Measurements from ENCODE around the gene APOL3. TPM values are rescaled to one million over a fixed set of nuclear protein-coding genes. Genes with fewer than 3 reads are reported as not detected.
A peak's percentile ranks its signal among the peaks of the same experiment; 100 is the strongest.
"Not testable (repeated sequence)": the region's sequence is repeated elsewhere in the genome, so short reads cannot be mapped to it uniquely, and the experiment has no call there.

Gene APOL3
- total RNA-seq, 1 donor from 2014 or later: 58.2 TPM

DNA sequence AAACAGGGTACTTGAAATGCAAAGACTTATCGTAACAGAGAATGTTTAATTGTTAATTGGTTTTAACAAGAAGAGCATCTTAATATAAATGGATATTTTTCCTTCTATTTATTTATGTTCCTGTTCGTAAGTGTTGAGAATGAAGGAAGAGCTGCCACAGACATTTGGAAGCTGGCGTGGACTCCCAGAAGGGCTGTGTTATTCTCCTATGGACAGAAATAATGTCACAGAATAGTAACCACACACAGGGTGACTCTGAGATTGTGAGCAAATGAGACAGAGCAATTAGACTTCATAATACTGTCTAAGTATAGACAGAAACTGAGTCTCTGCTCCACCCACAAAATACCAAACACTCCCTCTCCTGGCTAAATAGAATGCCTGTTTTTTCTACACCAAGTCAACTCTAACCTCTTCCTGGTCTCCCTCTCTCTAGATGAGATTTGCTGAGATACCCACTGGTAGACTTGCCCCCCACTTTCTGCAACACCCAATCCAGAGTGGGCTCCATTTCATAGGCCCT lies 6.1 kb downstream of the APOL3 start:
- intact Hi-C loops (cut with DNase I): no loop called here
- no peak for ATAC-seq
- H3K27ac ChIP-seq: peak overlapping the region; percentile 91
- no peak for DNase-seq
- peaks cover 4% of the 10 kb centered on the region for H3K36me3 ChIP-seq
- H3K4me3 ChIP-seq: no peak overlapping the region
- H3K4me1 ChIP-seq: peaks cover 88% of the 10 kb centered on the region
- no peak for TF ChIP-seq CTCF (IDR thresholded peaks at IDR 0.05)
- H3K27me3 ChIP-seq: no peaks in the 10 kb centered on the region
- H3K9me3 ChIP-seq: no peaks in the 10 kb centered on the region

- H3K27ac ChIP-seq: peak overlapping the region; percentile 91
- TF ChIP-seq CTCF (IDR thresholded peaks at IDR 0.05): no peak
- H3K9me3 ChIP-seq: no peaks in the 10 kb centered on the region
- H3K27me3 ChIP-seq: no peaks in the 10 kb centered on the region
- H3K36me3 ChIP-seq: peaks cover 11% of the 10 kb centered on the region
- DNase-seq (no peak), ATAC-seq (no peak)
- intact Hi-C loops (cut with DNase I): no loop called here
- peaks cover 85% of the 10 kb centered on the region for H3K4me1 ChIP-seq
- no peak overlapping the region for H3K4me3 ChIP-seq
Measured at GRCh38 chr22:36153501-36154422, 6.8 kb downstream of the APOL3 start.

GRCh38 chr22:36152821-36153220 lies 7.7 kb downstream of the APOL3 start:
- peak overlapping the region; percentile 91 for H3K27ac ChIP-seq
- peaks cover 76% of the 10 kb centered on the region for H3K4me1 ChIP-seq

GRCh38 chr22:36152088-36152487 lies 8.5 kb downstream of the APOL3 start:
- TF ChIP-seq CTCF (IDR thresholded peaks at IDR 0.05): no peak
- ATAC-seq (no peak), DNase-seq (no peak)
- peaks cover 71% of the 10 kb centered on the region for H3K4me1 ChIP-seq
- H3K4me3 ChIP-seq: no peak overlapping the region
- intact Hi-C loops (cut with DNase I): no loop called here
- no peak overlapping the region for H3K27ac ChIP-seq
- H3K27me3 ChIP-seq: no peaks in the 10 kb centered on the region
- no peaks in the 10 kb centered on the region for H3K9me3 ChIP-seq
- H3K36me3 ChIP-seq: peaks cover 13% of the 10 kb centered on the region

More at GRCh38 chr22:36152821-36153220, 7.7 kb downstream of the APOL3 start:
- H3K27me3 ChIP-seq; intact Hi-C loops (cut with DNase I); ATAC-seq; H3K4me3 ChIP-seq; DNase-seq; H3K9me3 ChIP-seq: not testable (repeated sequence)
- peaks cover 13% of the 10 kb centered on the region for H3K36me3 ChIP-seq

GRCh38 chr22:36151006-36151595 lies 9.5 kb downstream of the APOL3 start:
- no peak for TF ChIP-seq CTCF (IDR thresholded peaks at IDR 0.05)
- ATAC-seq: no peak
- Histone ChIP-seq H3K4me3 (no peak overlapping the region), H3K4me1 (peaks cover 65% of the 10 kb centered on the region), H3K27ac (peak overlapping the region; percentile 33), H3K36me3 (peaks cover 13% of the 10 kb centered on the region), H3K27me3 (no peaks in the 10 kb centered on the region), H3K9me3 (no peaks in the 10 kb centered on the region)
- intact Hi-C loops (cut with DNase I): no loop called here
- DNase-seq: no peak

- TF ChIP-seq CTCF (IDR thresholded peaks at IDR 0.05): no peak
- peaks cover 52% of the 10 kb centered on the region for H3K4me1 ChIP-seq
- DNase-seq (no peak), ATAC-seq (peak; percentile 44)
- H3K27ac ChIP-seq: no peak overlapping the region
- H3K36me3 ChIP-seq: peaks cover 13% of the 10 kb centered on the region
- no peaks in the 10 kb centered on the region for H3K9me3 ChIP-seq
- H3K4me3 ChIP-seq: no peak overlapping the region
- intact Hi-C loops (cut with DNase I): no loop called here
- no peaks in the 10 kb centered on the region for H3K27me3 ChIP-seq
Measured at GRCh38 chr22:36149441-36149840, 11.1 kb downstream of the APOL3 start.
